GM18526 (cell line): Measurements from ENCODE around the gene LTBP3.

ENCODE experiments used
- POLR2A ChIP-seq: IDR thresholded peaks from 3 replicates; pipeline ENCODE4 v1.6.1; 2011; ENCODE audit not compliant: insufficient read length; ENCODE audit errors: extremely low read depth

LTBP3 gene

DNA sequence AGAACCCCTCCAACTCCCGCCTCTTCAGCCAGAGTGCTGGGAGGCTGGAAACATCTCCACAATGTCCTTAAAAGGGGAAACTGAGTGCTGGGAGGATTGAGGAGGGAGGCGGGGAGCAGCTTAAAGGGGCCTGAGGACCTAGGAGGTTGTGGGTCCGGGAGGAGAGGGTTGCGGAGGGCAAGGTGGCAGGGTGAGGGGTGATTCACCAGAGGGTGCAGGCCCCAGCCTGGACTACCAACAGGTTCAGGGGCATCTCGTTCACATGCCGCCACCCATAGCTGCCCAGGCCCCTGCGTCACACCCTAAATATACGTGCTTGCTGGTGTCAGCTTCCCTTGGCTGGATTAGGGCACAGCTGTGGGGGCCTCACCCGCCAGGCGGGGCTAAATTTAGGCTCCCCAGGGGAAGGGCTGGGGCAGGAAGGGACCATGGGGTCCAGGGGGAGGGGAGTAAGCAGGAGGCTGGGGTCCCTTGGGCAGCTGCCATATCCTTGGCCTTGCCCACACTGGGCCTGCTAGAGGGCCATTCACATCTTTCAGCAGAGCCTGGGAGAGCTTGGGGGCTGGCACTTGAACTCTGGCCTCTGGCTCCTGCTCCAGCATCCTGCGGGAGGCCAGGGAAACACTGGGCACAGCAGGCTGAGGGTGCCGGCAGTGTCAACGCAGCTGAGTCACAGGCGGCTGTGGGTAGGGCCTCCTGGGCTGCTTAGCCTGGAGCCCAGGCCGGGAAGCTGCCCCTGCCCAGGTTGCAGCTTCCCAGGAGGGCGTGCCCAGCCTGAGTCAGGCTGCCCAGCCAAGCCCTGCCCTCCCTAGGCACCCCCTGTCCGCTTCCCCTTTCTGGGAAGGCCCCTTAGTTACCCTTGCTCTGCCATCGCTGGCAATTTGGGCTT lies 19.0 kb upstream of the LTBP3 start:
- TF ChIP-seq POLR2A = no peak

DNA sequence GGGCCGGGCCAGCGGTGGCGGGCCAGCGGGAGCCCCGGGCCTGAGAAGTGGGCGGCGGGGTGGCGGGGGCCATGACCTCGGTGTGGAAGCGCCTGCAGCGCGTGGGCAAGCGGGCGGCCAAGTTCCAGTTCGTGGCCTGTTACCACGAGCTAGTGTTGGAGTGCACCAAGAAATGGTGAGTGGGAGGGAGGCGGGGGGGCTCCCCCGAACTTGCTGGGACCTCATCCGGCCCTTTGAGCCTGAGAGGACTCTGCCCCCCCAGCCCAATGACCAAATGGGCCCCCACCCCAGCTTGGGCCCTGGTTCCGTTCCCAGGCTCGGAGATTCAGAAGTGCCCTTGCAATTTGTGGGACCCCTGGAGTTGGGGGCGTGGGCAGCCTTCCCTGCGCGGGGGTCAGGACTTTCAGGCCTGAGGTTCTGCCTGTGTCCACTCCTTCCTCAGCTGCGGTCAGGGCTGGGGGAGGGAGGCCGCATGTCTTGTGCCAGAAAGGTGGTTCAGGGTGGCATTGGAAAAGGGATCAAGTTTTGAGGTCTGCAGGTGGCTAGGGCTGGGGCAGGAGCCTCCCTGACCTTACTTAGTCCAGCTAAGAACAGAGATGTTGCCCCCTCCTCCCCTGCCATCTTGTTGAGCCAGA lies 18.2 kb upstream of the LTBP3 start:
- peak; percentile 11 for TF ChIP-seq POLR2A

DNA sequence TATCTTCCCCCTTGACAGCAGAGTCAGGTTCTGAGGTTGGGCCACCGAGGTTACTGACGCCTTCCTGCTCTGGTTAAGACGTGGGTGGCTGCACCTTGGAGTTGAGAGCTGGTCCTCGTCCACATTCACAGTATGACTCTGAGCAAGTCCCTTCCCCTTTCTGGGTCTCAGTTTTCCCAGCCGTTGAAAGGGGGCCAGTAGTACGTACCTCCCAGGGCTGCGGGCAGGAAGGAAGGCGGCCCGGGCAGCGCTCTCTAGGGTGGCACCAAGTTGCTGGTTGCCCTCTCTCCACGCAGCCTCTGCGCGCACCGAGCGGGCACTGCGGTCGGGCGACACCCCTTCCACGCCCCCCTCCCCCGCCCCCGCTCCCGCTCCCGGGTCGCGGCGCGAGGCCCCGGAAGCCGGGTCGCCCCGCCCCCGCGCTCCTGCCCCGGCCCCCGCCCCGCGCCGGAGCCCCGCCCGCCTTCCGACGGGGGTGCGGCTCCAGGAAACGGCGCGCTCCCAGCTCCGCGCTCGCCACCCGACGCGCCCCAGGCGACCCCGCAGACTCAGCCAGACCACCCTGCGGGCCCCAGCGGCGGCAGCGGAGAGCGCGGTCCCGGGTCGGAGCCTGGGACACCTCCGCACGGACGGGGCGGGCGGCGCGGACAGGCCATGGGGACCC lies 17.5 kb upstream of the LTBP3 start, which contains the start of gene EHBP1L1:
TSS of gene EHBP1L1 (plus strand) at position 486 of the 664 bp plus-strand sequence. CDS start 250 bp downstream, outside the sequence.
- TF ChIP-seq POLR2A = peak; percentile 44

DNA sequence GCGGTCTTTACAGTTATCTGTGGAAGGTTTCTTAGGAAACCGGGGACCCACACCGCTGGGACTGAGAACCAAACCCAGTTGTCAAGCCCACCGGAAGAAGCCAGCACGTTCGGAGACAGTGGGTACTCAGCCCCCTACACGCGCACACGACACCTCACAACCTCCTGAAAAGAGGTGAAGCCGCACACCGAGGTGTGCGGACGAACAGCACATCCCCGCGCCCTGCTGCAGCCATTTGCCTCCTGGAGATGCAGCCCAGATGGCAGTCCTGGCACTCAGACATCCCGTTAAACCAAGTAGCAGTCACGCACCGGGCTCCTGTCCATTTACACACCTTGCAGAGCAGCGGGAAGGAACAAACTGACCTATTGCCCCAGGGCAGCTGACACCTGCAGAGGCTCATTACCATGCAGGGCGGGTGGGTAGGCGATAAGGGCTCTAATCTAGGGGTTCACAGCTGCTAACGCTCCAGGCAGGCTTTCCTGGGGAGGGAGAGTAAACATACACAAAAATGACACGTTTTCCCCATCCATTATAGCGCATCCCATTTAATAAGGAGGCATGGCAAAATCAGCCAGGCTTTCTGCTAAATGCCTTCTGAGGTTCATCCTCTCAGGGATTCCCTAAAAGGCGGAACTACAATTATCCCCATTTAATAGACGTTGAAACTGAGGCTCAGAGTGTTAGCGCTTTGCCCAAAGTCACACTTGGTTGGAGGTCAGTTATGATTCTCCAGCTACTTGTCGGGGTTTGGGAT lies 16.8 kb upstream of the LTBP3 start:
- no peak for TF ChIP-seq POLR2A

DNA sequence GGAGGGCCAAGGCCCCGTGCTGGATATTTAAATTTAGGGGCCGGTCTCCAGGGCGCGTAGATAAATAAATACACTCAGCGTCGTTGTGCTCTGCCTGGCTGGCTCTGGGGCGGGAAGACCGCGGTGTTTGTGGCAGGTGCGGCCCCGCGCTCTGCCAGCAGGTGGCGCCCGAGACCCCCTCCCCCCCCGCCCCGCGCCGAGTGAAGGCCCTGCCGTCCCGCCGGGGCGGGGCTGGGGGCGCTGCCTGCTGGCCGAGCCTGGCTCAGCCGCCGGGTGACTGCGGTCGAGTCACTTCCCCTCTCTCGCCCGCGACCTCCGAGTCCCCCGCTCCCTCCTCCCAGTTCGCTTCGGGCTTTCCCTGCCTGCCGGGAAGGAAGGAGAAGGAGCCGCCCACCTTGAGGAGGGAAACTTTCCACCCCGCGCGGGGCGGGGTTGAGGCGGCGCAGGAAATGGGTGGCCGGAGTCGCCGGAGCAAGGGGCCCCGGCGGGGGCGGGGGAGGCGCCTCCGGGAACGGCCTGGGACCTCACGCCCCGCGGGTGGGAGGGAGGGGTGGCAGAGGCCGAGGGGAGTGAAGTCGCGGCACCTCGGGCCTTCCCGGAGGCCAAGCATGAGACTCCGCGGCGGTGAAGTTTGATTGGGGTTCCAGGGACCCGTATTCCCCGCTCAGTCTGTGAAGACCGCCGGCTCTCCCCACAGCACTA lies 16.1 kb upstream of the LTBP3 start:
- no peak for TF ChIP-seq POLR2A

DNA sequence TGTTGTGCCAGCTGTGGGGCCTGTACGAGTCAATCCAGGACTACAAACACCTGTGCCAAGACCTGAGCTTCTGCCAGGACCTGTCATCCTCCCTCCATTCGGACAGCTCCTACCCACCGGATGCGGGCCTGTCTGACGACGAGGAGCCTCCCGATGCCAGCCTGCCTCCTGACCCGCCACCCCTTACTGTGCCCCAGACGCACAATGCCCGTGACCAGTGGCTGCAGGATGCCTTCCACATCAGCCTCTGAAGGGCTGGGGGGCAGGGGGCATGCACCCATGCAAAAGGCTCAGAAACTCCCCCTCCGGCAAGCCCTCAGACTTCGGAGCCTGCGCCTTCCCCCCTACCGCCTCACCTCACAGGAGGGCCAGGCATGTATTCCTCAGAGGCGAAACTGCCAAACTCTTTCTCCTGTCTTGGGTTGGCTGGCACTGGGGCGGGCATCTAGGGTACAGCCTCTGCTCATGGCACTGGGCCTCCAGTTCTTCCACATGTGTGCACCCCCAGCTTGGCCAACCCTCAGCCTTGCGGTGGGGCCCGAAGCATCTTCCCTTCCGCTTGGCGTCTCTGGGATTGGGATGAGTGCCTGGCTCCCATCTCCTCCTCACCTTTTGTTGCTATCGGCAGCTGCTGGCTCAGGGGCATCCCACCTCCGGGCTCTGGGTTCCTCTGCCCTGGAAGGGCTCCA lies 15.4 kb upstream of the LTBP3 start:
- no peak for TF ChIP-seq POLR2A

DNA sequence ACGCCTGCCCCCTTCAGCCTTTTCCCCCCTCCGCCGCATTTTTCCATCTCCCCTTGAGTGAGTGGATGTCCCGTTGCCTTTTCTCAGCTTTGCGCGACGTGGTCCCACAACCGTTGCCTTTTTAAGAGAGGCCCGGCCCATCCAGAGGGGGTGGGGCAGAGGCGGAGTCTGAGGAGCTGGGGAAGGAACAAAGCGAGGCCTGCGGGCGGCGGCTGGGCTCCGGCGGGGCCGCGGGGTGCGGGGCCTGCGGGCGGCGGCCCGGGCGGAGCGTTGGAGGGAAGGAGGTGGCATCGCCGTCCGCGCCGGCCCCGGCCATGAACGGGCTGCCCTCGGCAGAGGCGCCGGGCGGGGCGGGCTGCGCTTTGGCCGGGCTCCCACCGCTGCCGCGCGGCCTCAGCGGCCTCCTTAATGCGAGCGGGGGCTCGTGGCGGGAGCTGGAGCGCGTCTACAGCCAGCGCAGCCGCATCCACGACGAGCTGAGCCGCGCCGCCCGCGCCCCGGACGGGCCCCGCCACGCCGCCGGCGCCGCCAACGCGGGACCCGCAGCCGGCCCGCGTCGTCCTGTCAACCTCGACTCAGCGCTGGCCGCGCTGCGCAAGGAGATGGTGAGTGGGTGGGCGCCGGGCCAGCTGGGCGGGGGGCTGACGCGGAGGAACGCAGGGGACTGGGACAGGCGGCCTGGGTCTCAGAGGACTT lies 14.3 kb upstream of the LTBP3 start, which contains the start of gene FAM89B:
TSS of gene FAM89B (plus strand) at position 183 of the 696 bp plus-strand sequence. CDS start at position 315, 132 bp downstream.
- TF ChIP-seq POLR2A = peak; percentile 44

DNA sequence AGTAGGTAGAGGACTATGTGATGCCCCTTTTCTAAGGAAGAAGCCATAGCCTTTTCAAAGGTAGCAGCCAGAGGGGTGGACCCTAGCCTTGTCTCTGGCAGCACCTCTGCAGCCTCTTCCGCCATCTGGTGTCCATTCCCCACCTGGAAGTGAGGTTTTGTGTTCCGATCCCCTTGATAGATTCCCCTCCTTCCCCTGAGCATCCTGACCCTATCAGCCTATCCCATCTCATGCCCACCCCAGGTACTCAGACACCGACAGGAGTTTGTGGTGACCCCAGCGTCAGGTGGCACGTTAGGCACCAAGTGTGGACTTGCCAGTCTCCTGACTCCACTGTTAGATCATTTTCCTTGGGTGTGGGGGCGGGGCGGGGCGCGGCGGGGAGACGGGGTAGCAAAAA lies 13.8 kb upstream of the LTBP3 start:
- no peak for TF ChIP-seq POLR2A

DNA sequence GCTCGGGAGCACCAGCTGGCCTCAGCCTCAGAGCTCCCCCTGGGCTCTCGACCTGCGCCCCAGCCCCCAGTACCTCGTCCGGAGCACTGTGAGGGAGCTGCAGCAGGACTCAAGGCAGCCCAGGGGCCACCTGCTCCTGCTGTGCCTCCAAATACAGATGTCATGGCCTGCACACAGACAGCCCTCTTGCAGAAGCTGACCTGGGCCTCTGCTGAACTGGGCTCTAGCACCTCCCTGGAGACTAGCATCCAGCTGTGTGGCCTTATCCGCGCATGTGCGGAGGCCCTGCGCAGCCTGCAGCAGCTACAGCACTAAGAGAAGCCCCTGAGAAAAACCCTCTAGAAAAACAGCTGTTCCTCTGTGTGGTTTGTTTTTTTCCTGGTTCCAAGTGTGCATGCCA lies 13.3 kb upstream of the LTBP3 start:
- TF ChIP-seq POLR2A = no peak

DNA sequence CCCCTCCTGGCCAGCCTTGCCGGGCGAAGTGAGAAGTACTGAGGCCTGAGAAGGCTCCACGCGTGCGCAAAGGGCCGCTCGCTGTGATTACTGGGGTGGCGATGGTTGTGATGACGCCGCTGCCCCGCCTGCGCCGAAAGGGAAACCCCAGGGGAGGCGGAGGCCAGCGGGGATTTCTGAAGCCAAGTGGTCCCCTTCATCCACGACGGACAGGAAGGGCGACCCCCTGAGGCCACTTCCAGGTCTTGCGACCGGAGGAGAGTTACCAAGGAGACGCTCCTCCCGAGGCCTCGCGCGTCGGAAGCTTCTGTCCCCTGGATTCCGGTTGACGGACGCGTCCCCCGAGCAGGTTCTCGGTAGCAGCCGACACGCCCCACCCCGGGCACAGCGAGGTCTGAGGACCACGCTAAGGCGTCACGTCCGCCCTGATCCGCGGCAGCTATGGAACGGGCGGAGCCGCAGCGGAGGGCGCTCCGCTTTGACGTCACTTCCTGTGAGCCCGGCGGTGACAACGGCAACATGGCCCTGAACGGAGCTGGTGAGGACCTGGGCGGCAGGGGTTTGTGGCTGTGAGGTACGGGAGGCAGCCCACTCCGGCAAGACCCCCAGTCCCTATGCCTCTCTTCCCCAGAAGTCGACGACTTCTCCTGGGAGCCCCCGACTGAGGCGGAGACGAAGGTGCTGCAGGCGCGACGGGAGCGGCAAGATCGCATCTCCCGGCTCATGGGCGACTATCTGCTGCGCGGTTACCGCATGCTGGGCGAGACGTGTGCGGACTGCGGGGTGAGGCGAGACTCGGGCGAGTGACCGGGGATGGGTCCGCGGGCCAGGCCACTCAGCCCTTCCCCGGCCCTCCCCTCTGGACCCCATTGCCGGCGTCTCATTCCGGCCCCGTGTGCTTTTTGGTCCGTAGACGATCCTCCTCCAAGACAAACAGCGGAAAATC lies 12.1 kb upstream of the LTBP3 start, which contains the start of gene ZNRD2:
TSS of gene ZNRD2 (plus strand) at position 505 of the 946 bp plus-strand sequence. CDS start at position 520, 15 bp downstream.
- TF ChIP-seq POLR2A = peak; percentile 78

DNA sequence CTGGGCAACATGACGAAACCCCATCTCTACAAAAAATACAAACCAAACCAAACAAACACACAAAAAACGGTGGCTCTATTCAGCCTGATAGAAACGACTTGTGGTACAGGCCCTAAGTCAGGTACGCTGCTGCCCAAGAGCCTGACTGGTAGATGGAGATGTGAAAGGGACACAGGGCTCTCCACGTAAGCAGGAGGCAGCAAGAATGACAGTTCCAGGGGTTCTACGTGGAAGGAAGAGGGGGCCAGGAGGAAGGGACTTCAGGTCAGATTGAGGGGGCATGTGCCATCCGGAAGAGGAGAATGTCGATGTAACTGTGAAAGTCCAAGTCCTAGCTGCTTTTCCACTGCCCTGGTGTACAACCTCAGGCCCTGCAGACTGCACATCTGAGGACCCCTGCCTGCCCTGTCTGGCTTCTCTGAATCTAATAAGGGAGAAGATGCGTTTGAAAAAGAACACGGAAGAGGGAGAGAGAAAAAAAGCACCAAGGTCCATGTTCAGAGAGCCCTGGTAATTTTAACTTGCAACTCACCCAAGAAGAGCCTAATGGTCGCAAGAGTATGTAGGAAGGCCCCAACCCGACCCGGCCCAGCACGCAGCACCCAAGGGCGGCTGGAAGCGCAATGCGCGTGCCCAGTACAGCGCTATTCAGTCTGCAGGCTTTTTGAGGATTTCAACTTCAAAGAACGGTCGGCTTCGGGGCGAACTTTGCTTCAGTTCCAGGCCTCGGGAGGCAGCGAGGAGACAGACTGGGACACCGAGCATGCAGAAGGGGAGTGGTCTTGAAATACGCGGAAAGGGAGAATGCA lies 11.2 kb upstream of the LTBP3 start:
- TF ChIP-seq POLR2A = no peak
